Adipocyte (in vitro differentiated cells): ENCODE results near the gene PUS10.
A peak's percentile ranks its signal among the peaks of the same experiment; 100 is the strongest.
"Not testable (repeated sequence)": the region's sequence is repeated elsewhere in the genome, so short reads cannot be mapped to it uniquely, and the experiment has no call there.

Experiments used
- DNase-seq: peaks from one replicate; pipeline ENCODE4 v3.0.0-alpha.2; 2015; ENCODE audit warnings: low read depth
- H3K27me3 ChIP-seq: replicated peaks from 2 replicates; pipeline ENCODE4 v1.7.0; 2013; ENCODE audit warnings: mild to moderate bottlenecking, low read length, moderate library complexity; ENCODE audit not compliant: control insufficient read depth, insufficient read depth
- H3K36me3 ChIP-seq: 2 replicates; pipeline ENCODE4 v1.7.0; 2013; ENCODE audit warnings: low read length, mild to moderate bottlenecking, moderate library complexity; ENCODE audit not compliant: control insufficient read depth, insufficient read depth, severe bottlenecking
- H3K4me1 ChIP-seq: 2 replicates; pipeline ENCODE4 v1.7.0; 2013; ENCODE audit warnings: mild to moderate bottlenecking, low read length, moderate library complexity; ENCODE audit not compliant: control insufficient read depth, insufficient read depth
- H3K4me3 ChIP-seq: 2 replicates; pipeline ENCODE4 v1.7.0; 2013; ENCODE audit warnings: mild to moderate bottlenecking, low read length, moderate library complexity
- H3K9ac ChIP-seq: 2 replicates; pipeline ENCODE4 v1.7.0; 2013; ENCODE audit warnings: mild to moderate bottlenecking, low read length, moderate library complexity
- H3K9me3 ChIP-seq: 2 replicates; pipeline ENCODE4 v1.7.0; 2013; ENCODE audit warnings: mild to moderate bottlenecking, low read length, moderate library complexity; ENCODE audit not compliant: control insufficient read depth

Gene PUS10

GRCh38 chr2:61029533-61029932 lies 11.5 kb upstream of the PUS10 start:
- Histone ChIP-seq H3K9me3 (no peaks in the 10 kb centered on the region), H3K27me3 (no peaks in the 10 kb centered on the region), H3K36me3 (peaks cover 32% of the 10 kb centered on the region), H3K4me1 (no peaks in the 10 kb centered on the region), H3K9ac (no peak overlapping the region), H3K4me3 (no peak overlapping the region)
- DNase-seq = no peak

GRCh38 chr2:61023670-61024069 lies 5.6 kb upstream of the PUS10 start:
- no peaks in the 10 kb centered on the region for H3K9me3 ChIP-seq
- peaks cover 8% of the 10 kb centered on the region for H3K4me1 ChIP-seq
- H3K9ac ChIP-seq = no peak overlapping the region
- H3K36me3 ChIP-seq = no peaks in the 10 kb centered on the region
- DNase-seq = no peak
- no peak overlapping the region for H3K4me3 ChIP-seq
- no peaks in the 10 kb centered on the region for H3K27me3 ChIP-seq

GRCh38 chr2:61021228-61021660 lies 3.2 kb upstream of the PUS10 start:
- peaks cover 16% of the 10 kb centered on the region for H3K4me1 ChIP-seq
- no peak overlapping the region for H3K4me3 ChIP-seq
- no peaks in the 10 kb centered on the region for H3K36me3 ChIP-seq
- no peaks in the 10 kb centered on the region for H3K9me3 ChIP-seq
- no peaks in the 10 kb centered on the region for H3K27me3 ChIP-seq
- no peak for DNase-seq
- no peak overlapping the region for H3K9ac ChIP-seq

- no peak for DNase-seq
- Histone ChIP-seq H3K4me1 (peaks cover 33% of the 10 kb centered on the region), H3K9me3 (no peaks in the 10 kb centered on the region), H3K4me3 (peak overlapping the region; percentile 99), H3K27me3 (no peaks in the 10 kb centered on the region), H3K9ac (peak overlapping the region; percentile 94), H3K36me3 (no peaks in the 10 kb centered on the region)
These were observed 743 bp upstream of the PUS10 start for GRCh38 chr2:61018798-61019197.

- Histone ChIP-seq H3K9me3 (no peaks in the 10 kb centered on the region), H3K36me3 (no peaks in the 10 kb centered on the region), H3K27me3 (no peaks in the 10 kb centered on the region), H3K4me1 (peaks cover 33% of the 10 kb centered on the region), H3K9ac (peak overlapping the region; percentile 94), H3K4me3 (peak overlapping the region; percentile 99)
- DNase-seq = no peak
These were observed 282 bp upstream of the PUS10 start for GRCh38 chr2:61018318-61018755.

- peak; percentile 91 for DNase-seq
- peak overlapping the region; percentile 94 for H3K9ac ChIP-seq
- H3K4me1 ChIP-seq = peaks cover 36% of the 10 kb centered on the region
- H3K4me3 ChIP-seq = peak overlapping the region; percentile 99
- H3K9me3 ChIP-seq = no peaks in the 10 kb centered on the region
- H3K36me3 ChIP-seq = no peaks in the 10 kb centered on the region
- H3K27me3 ChIP-seq = no peaks in the 10 kb centered on the region
These were observed 976 bp downstream of the PUS10 start for GRCh38 chr2:61017003-61017555.

- Histone ChIP-seq H3K4me3 (peak overlapping the region; percentile 99), H3K4me1 (peaks cover 42% of the 10 kb centered on the region), H3K9ac (peak overlapping the region; percentile 94), H3K9me3 (no peaks in the 10 kb centered on the region), H3K27me3 (no peaks in the 10 kb centered on the region), H3K36me3 (no peaks in the 10 kb centered on the region)
- DNase-seq = peak; percentile 20
These were observed 1.6 kb downstream of the PUS10 start for GRCh38 chr2:61016392-61017002.

GRCh38 chr2:61015976-61016375 lies 2.1 kb downstream of the PUS10 start:
- H3K9me3 ChIP-seq = no peaks in the 10 kb centered on the region

GRCh38 chr2:61014763-61015162 lies 3.3 kb downstream of the PUS10 start:
- H3K9me3 ChIP-seq = no peaks in the 10 kb centered on the region
- H3K4me3 ChIP-seq = no peak overlapping the region
- no peaks in the 10 kb centered on the region for H3K27me3 ChIP-seq
- no peak for DNase-seq
- no peak overlapping the region for H3K9ac ChIP-seq
- peaks cover 44% of the 10 kb centered on the region for H3K4me1 ChIP-seq
- no peaks in the 10 kb centered on the region for H3K36me3 ChIP-seq

More at GRCh38 chr2:61015976-61016375, 2.1 kb downstream of the PUS10 start:
- Histone ChIP-seq H3K27me3 (no peaks in the 10 kb centered on the region), H3K4me1 (peaks cover 44% of the 10 kb centered on the region), H3K9ac (peak overlapping the region; percentile 94), H3K36me3 (no peaks in the 10 kb centered on the region), H3K4me3 (peak overlapping the region; percentile 99)
- no peak for DNase-seq

- Histone ChIP-seq H3K4me1 (peaks cover 33% of the 10 kb centered on the region), H3K9me3 (no peaks in the 10 kb centered on the region), H3K27me3 (no peaks in the 10 kb centered on the region), H3K36me3 (no peaks in the 10 kb centered on the region), H3K4me3 (no peak overlapping the region), H3K9ac (no peak overlapping the region)
- DNase-seq = no peak
These were observed 4.7 kb downstream of the PUS10 start for GRCh38 chr2:61013382-61013781.

- not testable (repeated sequence) for H3K9me3 ChIP-seq, H3K27me3 ChIP-seq, H3K36me3 ChIP-seq
- H3K4me1 ChIP-seq = peaks cover 33% of the 10 kb centered on the region
- peak overlapping the region; percentile 56 for H3K4me3 ChIP-seq
- DNase-seq = peak; percentile 66
- H3K9ac ChIP-seq = peak overlapping the region; percentile 66
These were observed 5.8 kb downstream of the PUS10 start for GRCh38 chr2:61012303-61012702.
